Right lung (tissue), 5 donors: ENCODE data around the gene MYO7A. TPM values are rescaled to one million over a fixed set of nuclear protein-coding genes. Genes with fewer than 3 reads are reported as not detected.

ENCODE experiments used
- DNase-seq, 2 donors: peaks; one replicate each; pipeline ENCODE4 v3.0.0-alpha.2; 2013
- polyA plus RNA-seq, 5 donors: library from polyadenylated mRNA; unstranded; fragments of 120-200 nt; gene quantifications; one replicate each; pipeline versions ENCODE4 v1.2.1 to v1.2.3, GENCODE V29; 2013; ENCODE audit warnings: inconsistent platforms in 1 of 5, low replicate concordance in 1 of 5; ENCODE audit not compliant: insufficient read length in 5 of 5, insufficient read depth in 1 of 5

Gene MYO7A
- polyA plus RNA-seq, 5 donors = 4.4 to 6.3 (median 5.4) TPM

- DNase-seq = no peak
These were observed 16.8 kb upstream of the MYO7A start for GRCh38 chr11:77111277-77111676.

- DNase-seq = no peak
These were observed 16.1 kb upstream of the MYO7A start for GRCh38 chr11:77111946-77112345.

- DNase-seq = no peak
These were observed 15.2 kb upstream of the MYO7A start for GRCh38 chr11:77112641-77113381.

- DNase-seq = no peak
These were observed 14.5 kb upstream of the MYO7A start for GRCh38 chr11:77113382-77114088.

GRCh38 chr11:77114089-77114463 is 14.0 kb upstream of the MYO7A start:
- no peak for DNase-seq

- no peak for DNase-seq
These were observed 12.8 kb upstream of the MYO7A start for GRCh38 chr11:77115181-77115611.

GRCh38 chr11:77115956-77116355 is 12.1 kb upstream of the MYO7A start:
- no peak for DNase-seq

- DNase-seq = no peak
These were observed 10.6 kb upstream of the MYO7A start for GRCh38 chr11:77117492-77117891.

GRCh38 chr11:77118086-77118485 is 10.0 kb upstream of the MYO7A start:
- no peak for DNase-seq

GRCh38 chr11:77118971-77119370 is 9.1 kb upstream of the MYO7A start:
- no peak for DNase-seq

- no peak for DNase-seq
These were observed 8.5 kb upstream of the MYO7A start for GRCh38 chr11:77119531-77119936.

- DNase-seq = no peak
These were observed 7.5 kb upstream of the MYO7A start for GRCh38 chr11:77120571-77120970.

- no peak for DNase-seq
These were observed 6.9 kb upstream of the MYO7A start for GRCh38 chr11:77121096-77121640.

GRCh38 chr11:77121876-77122575 is 6.0 kb upstream of the MYO7A start:
- no peak for DNase-seq

GRCh38 chr11:77122576-77123212 is 5.4 kb upstream of the MYO7A start:
- no peak for DNase-seq

- no peak for DNase-seq
These were observed 4.5 kb upstream of the MYO7A start for GRCh38 chr11:77123591-77123990.

- no peak for DNase-seq
These were observed 4.0 kb upstream of the MYO7A start for GRCh38 chr11:77124041-77124440.

GRCh38 chr11:77124488-77124887 is 3.6 kb upstream of the MYO7A start:
- no peak for DNase-seq

GRCh38 chr11:77125191-77125590 is 2.9 kb upstream of the MYO7A start:
- no peak for DNase-seq

- DNase-seq = no peak
These were observed 2.4 kb upstream of the MYO7A start for GRCh38 chr11:77125695-77126094.

- DNase-seq = no peak
These were observed 1.8 kb upstream of the MYO7A start for GRCh38 chr11:77126156-77126775.

GRCh38 chr11:77126861-77127234 is 1.2 kb upstream of the MYO7A start:
- no peak for DNase-seq
